Measurements from ENCODE around the gene GGT5. TPM values are rescaled to one million over a fixed set of nuclear protein-coding genes. Genes with fewer than 3 reads are reported as not detected.
"Not testable (repeated sequence)": the region's sequence is repeated elsewhere in the genome, so short reads cannot be mapped to it uniquely, and the experiment has no call there.

The GGT5 gene
- total and polyA plus RNA-seq, 7 experiments from 2014 or later: 0.14 to 0.77 (median 0.42) TPM; not detected in 3

DNA sequence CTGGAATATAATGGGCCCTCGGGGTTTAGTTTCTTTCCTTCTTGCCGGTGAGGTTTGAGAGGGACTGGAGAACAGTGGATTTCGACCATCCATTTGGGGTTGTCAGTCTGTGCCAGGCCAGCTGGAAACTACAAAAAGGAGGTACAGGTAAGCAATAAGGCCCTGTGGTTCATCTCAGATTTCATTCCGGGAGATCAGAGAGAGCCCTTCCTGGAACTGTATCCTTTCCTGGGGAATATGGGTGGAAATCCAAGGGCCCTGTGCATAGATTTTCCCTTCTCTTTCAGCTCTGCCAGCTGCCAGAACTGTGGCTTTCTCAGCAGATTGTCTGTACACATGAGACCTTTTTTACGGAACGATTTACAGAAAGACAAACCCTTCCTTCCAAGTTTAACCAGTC is 42.9 kb upstream of the GGT5 start:
- Mint-ChIP-seq H3K4me3 (peak overlapping the region in 1 of 10 donors; percentile 7), H3K4me1 (peaks cover 25 to 68% (median 64%) of the 10 kb centered on the region in 7 donors), H3K36me3 (peaks cover 0 to 12% (median 3%) of the 10 kb centered on the region in 5 donors)
- H3K27ac Mint-ChIP-seq; ATAC-seq; DNase-seq; H3K9me3 ChIP-seq (ENCODE audit: control insufficient read depth in 2 of 3, low read length in 3 of 3); H3K27me3 ChIP-seq (ENCODE audit: control insufficient read depth in 2 of 2, insufficient read depth in 2 of 2, low read length in 2 of 2); CTCF ChIA-PET; H3K36me3 ChIP-seq (ENCODE audit: control insufficient read depth in 2 of 3, insufficient read depth in 3 of 3, low read length in 3 of 3); H3K9me3 Mint-ChIP-seq; POLR2A ChIA-PET; H3K27ac ChIP-seq (ENCODE audit: low read depth, low read length); H3K4me3 ChIP-seq (ENCODE audit: low read length); H3K27me3 Mint-ChIP-seq; intact Hi-C loops (cut with micrococcal nuclease): not testable (repeated sequence)
- H3K4me1 ChIP-seq (ENCODE audit: control insufficient read depth in 2 of 2, insufficient read depth in 2 of 2, low read length in 2 of 2): peaks cover 9 to 11% of the 10 kb centered on the region in 2 donors

DNA sequence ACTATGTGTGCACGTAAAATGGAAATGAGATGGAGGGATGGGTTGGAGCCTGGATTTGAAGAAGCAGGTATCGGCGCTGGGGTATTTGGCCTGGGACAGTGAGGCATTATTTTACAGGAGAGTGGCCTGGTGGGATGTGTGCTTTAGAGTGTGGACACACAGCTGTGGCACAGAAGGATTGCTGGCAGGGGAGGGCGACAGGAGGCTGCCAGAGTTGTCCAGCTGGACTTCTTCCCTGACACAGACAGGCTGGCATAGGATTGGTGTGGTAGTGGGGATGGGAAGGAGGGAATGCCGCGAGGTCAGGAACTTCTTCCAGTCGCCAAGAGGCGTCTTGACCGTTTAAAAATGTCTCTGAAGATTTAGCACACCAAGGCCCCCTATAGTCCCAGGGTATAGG is 42.3 kb upstream of the GGT5 start:
- H3K36me3 ChIP-seq (ENCODE audit: control insufficient read depth in 2 of 3, insufficient read depth in 3 of 3, low read length in 3 of 3); intact Hi-C loops (cut with micrococcal nuclease); DNase-seq; H3K27ac ChIP-seq (ENCODE audit: low read depth, low read length); H3K9me3 ChIP-seq (ENCODE audit: control insufficient read depth in 2 of 3, low read length in 3 of 3); ATAC-seq; H3K4me3 ChIP-seq (ENCODE audit: low read length); CTCF ChIA-PET; H3K9me3 Mint-ChIP-seq; H3K27me3 ChIP-seq (ENCODE audit: control insufficient read depth in 2 of 2, insufficient read depth in 2 of 2, low read length in 2 of 2); H3K4me3 Mint-ChIP-seq; POLR2A ChIA-PET: not testable (repeated sequence)
- peaks cover 9 to 11% of the 10 kb centered on the region in 2 donors for H3K4me1 ChIP-seq (ENCODE audit: control insufficient read depth in 2 of 2, insufficient read depth in 2 of 2, low read length in 2 of 2)
- peak overlapping the region in 1 of 9 donors; percentile 83 for H3K27ac Mint-ChIP-seq
- H3K27me3 Mint-ChIP-seq: peaks cover 0 to 10% (median 0%) of the 10 kb centered on the region in 5 donors
- peaks cover 28 to 72% (median 69%) of the 10 kb centered on the region in 7 donors for H3K4me1 Mint-ChIP-seq
- peaks cover 0 to 12% (median 3%) of the 10 kb centered on the region in 5 donors for H3K36me3 Mint-ChIP-seq

DNA sequence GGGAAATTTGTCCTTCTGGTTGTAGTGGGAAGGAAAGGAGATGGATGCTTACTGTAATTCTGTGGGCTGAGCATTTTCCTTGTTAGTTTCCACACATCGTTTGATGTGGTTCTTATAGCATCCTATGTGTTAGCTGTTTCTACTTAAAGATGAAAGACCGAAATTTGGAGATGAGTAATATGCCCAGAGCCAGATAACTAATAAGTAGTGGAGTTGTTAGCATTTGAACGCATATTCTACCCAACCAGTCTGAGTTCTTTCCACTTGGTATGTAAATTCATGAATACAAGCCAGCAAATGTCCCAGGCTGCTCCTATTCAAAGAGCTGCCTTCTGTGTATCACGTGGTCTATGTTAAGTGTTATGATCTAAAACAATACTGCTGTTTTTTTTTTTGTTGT is 40.4 kb upstream of the GGT5 start:
- Mint-ChIP-seq H3K4me1 (peaks cover 34 to 69% (median 66%) of the 10 kb centered on the region in 7 donors), H3K27ac (peak overlapping the region in 7 of 9 donors; percentile 0 to 55 (median 32)), H3K36me3 (peaks cover 0 to 16% (median 3%) of the 10 kb centered on the region in 5 donors), H3K4me3 (peak overlapping the region in 9 of 10 donors; percentile 37 to 59 (median 49)), H3K9me3 (peaks cover 0 to 1% (median 0%) of the 10 kb centered on the region in 11 donors), H3K27me3 (peaks cover 0 to 11% (median 0%) of the 10 kb centered on the region in 5 donors)
- Histone ChIP-seq H3K36me3 (ENCODE audit: control insufficient read depth in 2 of 3, insufficient read depth in 3 of 3, low read length in 3 of 3) (no peaks in the 10 kb centered on the region), H3K4me1 (ENCODE audit: control insufficient read depth in 2 of 2, insufficient read depth in 2 of 2, low read length in 2 of 2) (peaks cover 14 to 17% of the 10 kb centered on the region in 2 donors), H3K9me3 (ENCODE audit: control insufficient read depth in 2 of 3, low read length in 3 of 3) (no peaks in the 10 kb centered on the region), H3K4me3 (ENCODE audit: low read length) (no peak overlapping the region), H3K27ac (ENCODE audit: low read depth, low read length) (no peak overlapping the region), H3K27me3 (ENCODE audit: control insufficient read depth in 2 of 2, insufficient read depth in 2 of 2, low read length in 2 of 2) (no peaks in the 10 kb centered on the region)
- ChIA-PET CTCF (interaction anchor here (0.7 to 1.4 kb wide), 4 partner anchors 39 to 202 kb away, joined by 3 to 5 read pairs (median 3); partner anchors contain the start of gene GGT5), POLR2A (interaction anchor here (0.6 to 1.1 kb wide), 3 partner anchors 12 to 274 kb away, joined by 3 read pairs; partner anchors contain the start of gene CABIN1)
- intact Hi-C loops (cut with micrococcal nuclease): no loop called here
- DNase-seq: peak in 2 of 9 donors; percentile 11 to 16
- ATAC-seq: peak; percentile 54

DNA sequence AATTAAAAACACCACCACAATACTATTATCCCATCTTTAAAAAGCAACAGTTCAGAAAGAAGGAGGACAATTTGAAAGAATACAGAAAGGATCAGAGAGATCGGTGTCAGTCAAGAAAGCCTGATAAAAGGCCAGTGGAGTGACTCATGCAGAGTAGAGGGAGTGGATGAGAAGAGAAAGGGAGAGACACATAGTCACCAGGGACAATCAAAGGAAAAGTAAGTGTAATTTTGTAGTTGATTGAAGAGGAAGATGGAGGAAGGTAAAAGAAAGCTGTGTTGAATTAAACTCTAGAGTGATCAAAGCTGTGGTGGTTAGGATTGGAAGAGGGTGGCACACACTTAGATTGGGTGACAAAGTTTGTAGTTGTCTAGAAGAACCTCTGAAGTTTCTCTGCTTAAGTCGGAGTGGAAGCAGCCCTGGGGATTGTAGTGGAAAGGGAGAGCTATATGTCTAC is 39.9 kb upstream of the GGT5 start:
- POLR2A ChIA-PET: interaction anchor here (0.6 kb wide), 1 partner anchor 35 kb away, joined by 3 read pairs; no protein-coding TSS in a partner anchor
- Mint-ChIP-seq H3K4me1 (peaks cover 32 to 68% (median 64%) of the 10 kb centered on the region in 7 donors), H3K36me3 (peaks cover 0 to 16% (median 3%) of the 10 kb centered on the region in 5 donors), H3K27ac (peak overlapping the region; percentile 0 to 56 (median 32)), H3K9me3 (peaks cover 0 to 1% (median 0%) of the 10 kb centered on the region in 11 donors), H3K4me3 (peak overlapping the region in 9 of 10 donors; percentile 37 to 59 (median 49)), H3K27me3 (peaks cover 0 to 11% (median 0%) of the 10 kb centered on the region in 5 donors)
- DNase-seq: peak in 2 of 9 donors; percentile 11 to 16
- intact Hi-C loops (cut with micrococcal nuclease): no loop called here
- Histone ChIP-seq H3K27ac (ENCODE audit: low read depth, low read length) (no peak overlapping the region), H3K9me3 (ENCODE audit: control insufficient read depth in 2 of 3, low read length in 3 of 3) (no peaks in the 10 kb centered on the region), H3K4me1 (ENCODE audit: control insufficient read depth in 2 of 2, insufficient read depth in 2 of 2, low read length in 2 of 2) (peaks cover 14 to 17% of the 10 kb centered on the region in 2 donors), H3K36me3 (ENCODE audit: control insufficient read depth in 2 of 3, insufficient read depth in 3 of 3, low read length in 3 of 3) (no peaks in the 10 kb centered on the region), H3K27me3 (ENCODE audit: control insufficient read depth in 2 of 2, insufficient read depth in 2 of 2, low read length in 2 of 2) (no peaks in the 10 kb centered on the region), H3K4me3 (ENCODE audit: low read length) (no peak overlapping the region)
- ATAC-seq: peak; percentile 54
- CTCF ChIA-PET: interaction anchor here (0.7 to 1.4 kb wide), 3 partner anchors 40 to 183 kb away, joined by 3 to 5 read pairs (median 3); partner anchors contain the start of gene GGT5

DNA sequence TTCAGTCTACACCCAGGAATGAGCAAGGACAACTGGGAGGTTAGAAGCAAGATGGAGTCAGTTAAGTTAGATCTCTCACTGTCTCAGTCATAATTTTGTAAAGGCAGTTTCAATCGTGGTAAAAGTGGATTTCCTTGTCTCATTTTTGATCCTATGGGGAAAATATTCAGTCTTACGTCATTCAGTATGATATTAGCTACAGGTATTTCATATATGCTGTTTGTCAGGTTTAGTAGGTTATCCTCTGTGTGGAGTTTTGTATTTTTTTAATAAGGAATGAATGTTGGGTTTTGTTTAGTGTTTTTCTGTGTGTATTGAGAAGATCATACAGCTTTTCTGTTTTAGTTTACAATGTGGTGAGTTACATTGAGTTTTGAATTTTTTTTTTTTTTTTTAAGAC is 37.5 kb upstream of the GGT5 start:
- Histone ChIP-seq H3K9me3 (ENCODE audit: control insufficient read depth in 2 of 3, low read length in 3 of 3) (no peaks in the 10 kb centered on the region), H3K4me1 (ENCODE audit: control insufficient read depth in 2 of 2, insufficient read depth in 2 of 2, low read length in 2 of 2) (peaks cover 14 to 17% of the 10 kb centered on the region in 2 donors), H3K4me3 (ENCODE audit: low read length) (no peak overlapping the region), H3K27me3 (ENCODE audit: control insufficient read depth in 2 of 2, insufficient read depth in 2 of 2, low read length in 2 of 2) (no peaks in the 10 kb centered on the region), H3K27ac (ENCODE audit: low read depth, low read length) (no peak overlapping the region), H3K36me3 (ENCODE audit: control insufficient read depth in 2 of 3, insufficient read depth in 3 of 3, low read length in 3 of 3) (no peaks in the 10 kb centered on the region)
- H3K4me1 Mint-ChIP-seq: peaks cover 32 to 75% (median 61%) of the 10 kb centered on the region in 7 donors
- H3K36me3 Mint-ChIP-seq: peaks cover 0 to 18% (median 4%) of the 10 kb centered on the region in 5 donors
- H3K27ac Mint-ChIP-seq: peak overlapping the region in 1 of 9 donors; percentile 56
- intact Hi-C loops (cut with micrococcal nuclease): no loop called here
- no peak for ATAC-seq
- DNase-seq: no peak
- POLR2A ChIA-PET: interaction anchor here (0.6 kb wide), 1 partner anchor 271 kb away, joined by 5 read pairs; the partner anchor contains the start of gene CABIN1
- CTCF ChIA-PET: no interaction called here
- peaks cover 0 to 1% (median 0%) of the 10 kb centered on the region in 11 donors for H3K9me3 Mint-ChIP-seq
- H3K4me3 Mint-ChIP-seq: peak overlapping the region in 2 of 10 donors; percentile 21 to 30
- H3K27me3 Mint-ChIP-seq: peaks cover 0 to 11% (median 0%) of the 10 kb centered on the region in 5 donors

DNA sequence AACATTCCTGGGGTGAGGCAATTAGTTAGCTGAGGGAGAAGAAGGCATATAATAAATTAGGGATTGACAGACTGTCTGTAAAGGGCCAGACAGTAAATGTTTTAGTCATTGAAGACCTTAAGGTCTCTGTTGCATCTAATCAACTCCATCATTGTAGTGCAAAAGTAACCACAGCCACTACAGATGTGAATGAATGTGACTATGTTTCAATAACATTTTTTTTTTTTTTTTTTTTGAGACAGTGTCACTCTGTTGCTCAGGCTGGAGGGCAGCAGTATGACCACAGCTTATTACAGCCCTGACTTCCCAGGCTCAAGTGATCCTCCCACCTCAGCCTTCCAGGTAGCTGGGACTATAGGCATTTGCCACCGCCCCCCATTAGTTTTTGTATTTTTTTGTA is 35.5 kb upstream of the GGT5 start:
- Mint-ChIP-seq H3K4me1 (peaks cover 32 to 69% (median 57%) of the 10 kb centered on the region in 7 donors), H3K4me3 (peak overlapping the region in 2 of 10 donors; percentile 49 to 58), H3K27me3 (peaks cover 0 to 11% (median 0%) of the 10 kb centered on the region in 5 donors), H3K36me3 (peaks cover 6 to 18% (median 11%) of the 10 kb centered on the region in 5 donors)
- CTCF ChIA-PET; intact Hi-C loops (cut with micrococcal nuclease); H3K9me3 Mint-ChIP-seq; POLR2A ChIA-PET; H3K27me3 ChIP-seq (ENCODE audit: control insufficient read depth in 2 of 2, insufficient read depth in 2 of 2, low read length in 2 of 2); H3K27ac ChIP-seq (ENCODE audit: low read depth, low read length); H3K36me3 ChIP-seq (ENCODE audit: control insufficient read depth in 2 of 3, insufficient read depth in 3 of 3, low read length in 3 of 3); H3K27ac Mint-ChIP-seq; ATAC-seq; H3K9me3 ChIP-seq (ENCODE audit: control insufficient read depth in 2 of 3, low read length in 3 of 3); H3K4me3 ChIP-seq (ENCODE audit: low read length); DNase-seq: not testable (repeated sequence)
- H3K4me1 ChIP-seq (ENCODE audit: control insufficient read depth in 2 of 2, insufficient read depth in 2 of 2, low read length in 2 of 2): peaks cover 9 to 16% of the 10 kb centered on the region in 2 donors

Data from naive thymus-derived CD4-positive, alpha-beta T cell (primary cell).